IPS DF 6.9 (cell line): ENCODE data around the gene SKAP1.
"Not testable (repeated sequence)": the region's sequence is repeated elsewhere in the genome, so short reads cannot be mapped to it uniquely, and the experiment has no call there.

Experiments used
- DNase-seq: peaks from one replicate; pipeline ENCODE4 v3.0.0-alpha.2; 2013; ENCODE audit warnings: low read depth, low spot score
- H3K27ac ChIP-seq: one replicate; pipeline ENCODE4 v1.5.1; 2013; ENCODE audit warnings: low read length, control low read depth
- H3K27me3 ChIP-seq: 2 replicates; pipeline ENCODE4 v1.6.1; 2013; ENCODE audit warnings: mild to moderate bottlenecking, low read length; ENCODE audit not compliant: control insufficient read depth, insufficient read depth
- H3K36me3 ChIP-seq: 2 replicates; pipeline ENCODE4 v1.6.1; 2013; ENCODE audit warnings: low read length; ENCODE audit not compliant: control insufficient read depth, insufficient read depth
- H3K4me1 ChIP-seq: 2 replicates; pipeline ENCODE4 v1.6.1; 2013; ENCODE audit warnings: low read length; ENCODE audit not compliant: control insufficient read depth, insufficient read depth
- H3K4me3 ChIP-seq: 2 replicates; pipeline ENCODE4 v1.5.1; 2013; ENCODE audit warnings: mild to moderate bottlenecking, low read length
- H3K9me3 ChIP-seq: 2 replicates; pipeline ENCODE4 v1.6.1; 2013; ENCODE audit warnings: low read length, inconsistent platforms; ENCODE audit not compliant: control insufficient read depth, insufficient read depth
- WGBS: extraction: QIAGEN DNeasy Blood & Tissue Kit; methylation state at CpG from one replicate; pipeline ENCODE4 v1.1.7; 2013; ENCODE audit warnings: mixed read lengths, missing lambda C conversion rate; ENCODE audit not compliant: insufficient read length, insufficient coverage; 5-methylcytosine and 5-hydroxymethylcytosine counted together

SKAP1 gene

GRCh38 chr17:48373883-48374282, 56.1 kb downstream of the SKAP1 start:
- peaks cover 3% of the 10 kb centered on the region; the same call in 1 of the 2 replicates for H3K27me3 ChIP-seq
- no CpG with 5 or more reads among the region's 3 CpGs for WGBS
- no peaks in the 10 kb centered on the region for H3K36me3 ChIP-seq
- H3K27ac ChIP-seq = no peak overlapping the region
- peaks cover 2% of the 10 kb centered on the region; the same call in 1 of the 2 replicates for H3K4me1 ChIP-seq
- no peaks in the 10 kb centered on the region for H3K9me3 ChIP-seq
- DNase-seq = no peak
- H3K4me3 ChIP-seq = no peak overlapping the region

GRCh38 chr17:48373130-48373830, 56.7 kb downstream of the SKAP1 start:
- no CpG with 5 or more reads among the region's 2 CpGs for WGBS
- H3K9me3 ChIP-seq = no peaks in the 10 kb centered on the region
- peaks cover 2% of the 10 kb centered on the region; the same call in 1 of the 2 replicates for H3K4me1 ChIP-seq
- H3K27me3 ChIP-seq = peaks cover under 1% of the 10 kb centered on the region; the same call in 1 of the 2 replicates
- H3K27ac ChIP-seq = no peak overlapping the region
- DNase-seq = no peak
- H3K36me3 ChIP-seq = no peaks in the 10 kb centered on the region
- no peak overlapping the region for H3K4me3 ChIP-seq

GRCh38 chr17:48368967-48369366, 61.0 kb downstream of the SKAP1 start:
- no CpG with 5 or more reads among the region's 6 CpGs for WGBS
- H3K27me3 ChIP-seq, H3K27ac ChIP-seq, H3K36me3 ChIP-seq, H3K4me3 ChIP-seq, H3K4me1 ChIP-seq, H3K9me3 ChIP-seq, DNase-seq: not testable (repeated sequence)

DNA sequence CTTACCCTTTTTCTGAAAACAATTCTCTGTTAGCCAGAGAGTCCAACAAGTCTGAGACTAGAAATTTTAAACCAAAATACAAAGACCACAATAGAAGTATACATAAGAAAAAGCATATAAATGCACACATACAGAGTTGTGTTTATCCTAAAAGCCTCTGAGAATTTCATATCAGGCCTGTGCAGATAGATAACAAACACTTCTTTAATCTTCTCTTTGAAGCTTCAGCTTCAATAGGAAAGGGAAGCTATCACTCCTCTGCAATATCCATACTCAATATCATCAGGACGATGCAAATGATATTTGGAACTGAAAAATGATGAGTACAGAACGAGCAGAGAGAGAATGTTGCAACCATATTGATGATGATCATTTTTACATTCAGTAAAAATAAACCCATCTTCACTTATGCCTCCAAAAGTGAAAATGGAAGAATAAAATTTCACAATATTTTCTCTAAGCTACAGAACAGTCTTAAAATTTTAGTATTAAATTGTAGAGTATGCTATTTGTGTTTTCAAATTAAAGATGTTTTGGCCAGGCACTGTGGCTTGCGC, 61.6 kb downstream of the SKAP1 start:
- Histone ChIP-seq H3K36me3 (no peaks in the 10 kb centered on the region), H3K4me1 (peaks cover 2% of the 10 kb centered on the region; the same call in 1 of the 2 replicates), H3K27me3 (no peaks in the 10 kb centered on the region), H3K9me3 (no peaks in the 10 kb centered on the region), H3K4me3 (no peak overlapping the region), H3K27ac (no peak overlapping the region)
- WGBS = no CpG with 5 or more reads among the region's 3 CpGs
- DNase-seq = no peak

GRCh38 chr17:48363161-48363560, 66.9 kb downstream of the SKAP1 start:
- H3K4me1 ChIP-seq = no peaks in the 10 kb centered on the region
- no peak for DNase-seq
- WGBS = no CpG with 5 or more reads among the region's 1 CpG
- H3K4me3 ChIP-seq = no peak overlapping the region
- no peaks in the 10 kb centered on the region for H3K36me3 ChIP-seq
- H3K27ac ChIP-seq = no peak overlapping the region
- H3K27me3 ChIP-seq = no peaks in the 10 kb centered on the region
- H3K9me3 ChIP-seq = no peaks in the 10 kb centered on the region

- H3K36me3 ChIP-seq = not testable (repeated sequence)
- WGBS = no CpG with 5 or more reads among the region's 11 CpGs
These were observed 69.0 kb downstream of the SKAP1 start for GRCh38 chr17:48360861-48361633.

DNA sequence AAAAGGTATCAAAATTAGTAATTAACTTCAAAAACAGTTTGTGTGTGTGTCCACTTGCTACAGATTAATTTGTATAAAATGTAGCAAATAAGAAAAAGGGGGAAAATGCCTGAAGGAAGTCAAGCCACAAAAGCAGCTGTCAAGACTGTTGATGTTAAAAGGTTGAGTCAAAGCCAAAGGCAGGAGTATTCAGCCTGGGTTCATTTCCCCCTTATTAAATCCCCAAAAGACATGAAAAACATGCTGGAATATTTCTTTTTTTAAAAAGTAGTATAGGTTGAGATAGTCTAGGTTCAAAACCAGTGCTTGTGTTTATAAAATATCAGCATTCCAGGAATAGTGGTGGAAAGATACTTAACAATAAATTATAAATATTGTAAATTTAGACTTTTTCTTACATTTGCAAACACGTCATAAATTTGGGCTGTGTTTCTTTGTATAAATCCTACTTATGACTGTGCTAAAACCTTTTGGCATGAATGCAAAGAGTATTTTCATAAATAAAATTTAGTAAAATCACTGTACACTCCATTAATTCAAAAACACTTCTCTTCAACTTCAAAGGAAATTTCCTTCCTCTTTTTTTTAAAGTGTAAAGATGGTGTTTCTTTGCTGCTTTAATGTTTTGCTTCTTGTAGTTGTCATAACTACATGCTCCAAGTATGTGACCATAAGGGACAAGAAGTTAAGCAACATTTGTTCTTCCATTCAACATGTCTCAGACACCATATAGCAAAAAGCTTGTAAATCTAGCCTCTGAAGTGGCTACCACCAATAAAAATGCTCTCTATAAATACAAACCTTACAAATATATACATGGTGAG, 72.0 kb downstream of the SKAP1 start:
- DNase-seq = no peak
- no peak overlapping the region for H3K27ac ChIP-seq
- no peaks in the 10 kb centered on the region for H3K4me1 ChIP-seq
- no peak overlapping the region for H3K4me3 ChIP-seq
- no peaks in the 10 kb centered on the region for H3K36me3 ChIP-seq
- no CpG with 5 or more reads among the region's 1 CpG for WGBS
- H3K27me3 ChIP-seq = no peaks in the 10 kb centered on the region
- H3K9me3 ChIP-seq = no peaks in the 10 kb centered on the region

More at GRCh38 chr17:48360861-48361633, 69.0 kb downstream of the SKAP1 start:
- not testable (repeated sequence) for H3K27ac ChIP-seq, H3K4me1 ChIP-seq, DNase-seq, H3K4me3 ChIP-seq, H3K9me3 ChIP-seq, H3K27me3 ChIP-seq

GRCh38 chr17:48356866-48357265, 73.1 kb downstream of the SKAP1 start:
- 100% methylated on average over 1 of the region's 2 CpGs for WGBS
- no peaks in the 10 kb centered on the region for H3K9me3 ChIP-seq
- H3K27ac ChIP-seq = no peak overlapping the region
- no peak overlapping the region for H3K4me3 ChIP-seq
- no peaks in the 10 kb centered on the region for H3K4me1 ChIP-seq
- H3K27me3 ChIP-seq = no peaks in the 10 kb centered on the region
- no peaks in the 10 kb centered on the region for H3K36me3 ChIP-seq
- no peak for DNase-seq

- no peak overlapping the region for H3K4me3 ChIP-seq
- H3K36me3 ChIP-seq = no peaks in the 10 kb centered on the region
- DNase-seq = no peak
- H3K27me3 ChIP-seq = no peaks in the 10 kb centered on the region
- no peaks in the 10 kb centered on the region for H3K9me3 ChIP-seq
- no peak overlapping the region for H3K27ac ChIP-seq
- H3K4me1 ChIP-seq = no peaks in the 10 kb centered on the region
These were observed 77.4 kb downstream of the SKAP1 start for GRCh38 chr17:48352630-48353029.

- Histone ChIP-seq H3K9me3 (no peaks in the 10 kb centered on the region), H3K27me3 (no peaks in the 10 kb centered on the region), H3K36me3 (no peaks in the 10 kb centered on the region), H3K4me3 (no peak overlapping the region), H3K4me1 (no peaks in the 10 kb centered on the region), H3K27ac (no peak overlapping the region)
- no peak for DNase-seq
These were observed 78.1 kb downstream of the SKAP1 start for GRCh38 chr17:48351911-48352332.
